ENCODE data around the gene SPPL2B.

The SPPL2B gene

GRCh38 chr19:2334986-2335846, 6.7 kb downstream of the SPPL2B start:
- POLR2A ChIA-PET: no interaction called here
- DNase-seq (ENCODE audit: extremely low spot score): no peak
- CTCF ChIA-PET: interaction anchor here (0.6 kb wide), 1 partner anchor 313 kb away, joined by 3 read pairs; no protein-coding TSS in a partner anchor

GRCh38 chr19:2335848-2336247, 7.4 kb downstream of the SPPL2B start:
- no peak for DNase-seq (ENCODE audit: extremely low spot score)
- ChIA-PET CTCF (interaction anchor here (0.6 kb wide), 1 partner anchor 313 kb away, joined by 3 read pairs; no protein-coding TSS in a partner anchor), POLR2A (no interaction called here)
- TF ChIP-seq FOXA1 (IDR thresholded peaks at IDR 0.05) (no peak), FOXK2 (IDR thresholded peaks at IDR 0.05) (no peak), FOXM1 (IDR thresholded peaks at IDR 0.05; ENCODE audit: borderline replicate concordance) (no peak), SP1 (IDR thresholded peaks at IDR 0.05) (no peak)

More at GRCh38 chr19:2334986-2335846, 6.7 kb downstream of the SPPL2B start:
- TF ChIP-seq ARNT (IDR thresholded peaks at IDR 0.05): no peak
- TF ChIP-seq FOXA1 (IDR thresholded peaks at IDR 0.05): no peak
- no peak for TF ChIP-seq FOXK2 (IDR thresholded peaks at IDR 0.05)
- TF ChIP-seq SUZ12 (IDR thresholded peaks at IDR 0.05): no peak
- TF ChIP-seq L3MBTL2 (conservative IDR thresholded peaks at IDR 0.05): no peak
- no peak for TF ChIP-seq LEF1 (IDR thresholded peaks at IDR 0.05; ENCODE audit: borderline replicate concordance)
- no peak for TF ChIP-seq TARDBP (IDR thresholded peaks at IDR 0.05)
- TF ChIP-seq ZNF384 (IDR thresholded peaks at IDR 0.05): no peak
- TF ChIP-seq HDGF (IDR thresholded peaks at IDR 0.05; ENCODE audit: borderline replicate concordance): no peak
- TF ChIP-seq SP1 (IDR thresholded peaks at IDR 0.05): no peak
- TF ChIP-seq NFRKB (IDR thresholded peaks at IDR 0.05): no peak
- TF ChIP-seq ELF4 (IDR thresholded peaks at IDR 0.05): no peak
- TF ChIP-seq FOXM1 (IDR thresholded peaks at IDR 0.05; ENCODE audit: borderline replicate concordance): no peak

- POLR2A ChIA-PET: no interaction called here
- CTCF ChIA-PET: no interaction called here
- DNase-seq (ENCODE audit: extremely low spot score): no peak
- TF ChIP-seq L3MBTL2 (conservative IDR thresholded peaks at IDR 0.05) (no peak), TARDBP (IDR thresholded peaks at IDR 0.05) (peak; percentile 42)
Measured at GRCh38 chr19:2336528-2337328, 8.2 kb downstream of the SPPL2B start.

- CTCF ChIA-PET: no interaction called here
- DNase-seq (ENCODE audit: extremely low spot score): peak; percentile 64
- TF ChIP-seq SP1 (IDR thresholded peaks at IDR 0.05): no peak
- no peak for TF ChIP-seq CTBP1 (IDR thresholded peaks at IDR 0.05; ENCODE audit: borderline replicate concordance)
- POLR2A ChIA-PET: no interaction called here
Measured at GRCh38 chr19:2337329-2337707, 8.8 kb downstream of the SPPL2B start.

GRCh38 chr19:2338055-2338615, 9.7 kb downstream of the SPPL2B start:
- CTCF ChIA-PET: no interaction called here
- no peak for DNase-seq (ENCODE audit: extremely low spot score)
- TF ChIP-seq PKNOX1 (IDR thresholded peaks at IDR 0.05): no peak
- POLR2A ChIA-PET: no interaction called here

- CTCF ChIA-PET: interaction anchor here (0.6 kb wide), 1 partner anchor 566 kb away, joined by 3 read pairs; no protein-coding TSS in a partner anchor
- POLR2A ChIA-PET: interaction anchor here (1.2 kb wide), 1 partner anchor 11 kb away, joined by 3 read pairs; the partner anchor contains the start of gene LSM7
- no peak for TF ChIP-seq ARNT (IDR thresholded peaks at IDR 0.05)
- no peak for TF ChIP-seq ELF4 (IDR thresholded peaks at IDR 0.05)
- TF ChIP-seq NFRKB (IDR thresholded peaks at IDR 0.05): no peak
- TF ChIP-seq SP1 (IDR thresholded peaks at IDR 0.05): no peak
- no peak for TF ChIP-seq SUZ12 (IDR thresholded peaks at IDR 0.05)
- no peak for TF ChIP-seq CTBP1 (IDR thresholded peaks at IDR 0.05; ENCODE audit: borderline replicate concordance)
- no peak for TF ChIP-seq FOXK2 (IDR thresholded peaks at IDR 0.05)
- TF ChIP-seq FOXM1 (IDR thresholded peaks at IDR 0.05; ENCODE audit: borderline replicate concordance): no peak
- TF ChIP-seq FOXA1 (IDR thresholded peaks at IDR 0.05): no peak
- TF ChIP-seq ZNF384 (IDR thresholded peaks at IDR 0.05): no peak
- TF ChIP-seq LEF1 (IDR thresholded peaks at IDR 0.05; ENCODE audit: borderline replicate concordance): no peak
- no peak for DNase-seq (ENCODE audit: extremely low spot score)
Measured at GRCh38 chr19:2338751-2339643, 10.5 kb downstream of the SPPL2B start.

GRCh38 chr19:2339644-2340310, 11.3 kb downstream of the SPPL2B start:
- POLR2A ChIA-PET: interaction anchor here (1.2 kb wide), 1 partner anchor 12 kb away, joined by 3 read pairs; the partner anchor contains the start of gene LSM7
- TF ChIP-seq NFRKB (IDR thresholded peaks at IDR 0.05) (no peak), TARDBP (IDR thresholded peaks at IDR 0.05) (no peak), BHLHE40 (IDR thresholded peaks at IDR 0.05; ENCODE audit: borderline replicate concordance) (no peak)
- DNase-seq (ENCODE audit: extremely low spot score): no peak
- CTCF ChIA-PET: interaction anchor here (0.6 kb wide), 1 partner anchor 566 kb away, joined by 3 read pairs; no protein-coding TSS in a partner anchor
